Calu3 (cell line): ENCODE data around the gene KCNIP4. TPM values are rescaled to one million over a fixed set of nuclear protein-coding genes. Genes with fewer than 3 reads are reported as not detected.

ENCODE experiments used
- BruUV-seq: library from RNA; stranded (reverse); fragments of 400-500 nt; replicated peaks from 2 replicates; lab custom pipeline; 2021; lab: Mats Ljungman, UMichigan
- CTCF ChIA-PET: fragments of 300-600 bp; sonication (Branson Sonifier 250); formaldehyde crosslinking; loops from one replicate; lab custom pipeline; 2022; ENCODE audit warnings: antibody characterized with exemption; lab: Charles Lee
- DNase-seq: peaks from one replicate; pipeline ENCODE4 v3.0.0; 2022
- H3K27ac Mint-ChIP-seq: one replicate; pipeline ENCODE4 v1.8.0; 2022; ENCODE audit warnings: mixed read lengths; ENCODE audit not compliant: unreplicated experiment
- H3K27me3 Mint-ChIP-seq: one replicate; pipeline ENCODE4 v1.8.0; 2022; ENCODE audit warnings: mixed read lengths; ENCODE audit not compliant: unreplicated experiment
- H3K36me3 Mint-ChIP-seq: one replicate; pipeline ENCODE4 v1.8.0; 2022; ENCODE audit warnings: mild to moderate bottlenecking, moderate library complexity, mixed read lengths; ENCODE audit not compliant: insufficient read depth, unreplicated experiment
- H3K4me1 Mint-ChIP-seq: one replicate; pipeline ENCODE4 v1.8.0; 2022; ENCODE audit warnings: mild to moderate bottlenecking, low read depth, mixed read lengths; ENCODE audit not compliant: unreplicated experiment
- H3K4me3 Mint-ChIP-seq: one replicate; pipeline ENCODE4 v1.8.0; 2022; ENCODE audit warnings: mild to moderate bottlenecking, low read depth, moderate library complexity, mixed read lengths; ENCODE audit not compliant: unreplicated experiment
- H3K9me3 Mint-ChIP-seq: one replicate; pipeline ENCODE4 v1.8.0; 2022; ENCODE audit warnings: low read depth, mixed read lengths; ENCODE audit not compliant: unreplicated experiment
- intact Hi-C: fragments of 100-400 bp; cut with micrococcal nuclease; formaldehyde crosslinking; loops from one replicate; pipeline ENCODE4 v1.10.0; 2022; ENCODE audit not compliant: unreplicated experiment
- total RNA-seq: library from RNA; stranded (reverse); gene quantifications from 2 replicates; pipeline ENCODE4 v1.2.3, GENCODE V29; 2022
- TF ChIP-seq, protein P1 (sequence below): fragments of 200-600 bp; IDR thresholded peaks from one replicate; pipeline ENCODE4 v1.8.0; 2022; ENCODE audit warnings: antibody characterized with exemption; ENCODE audit not compliant: unreplicated experiment

KCNIP4 gene
- total RNA-seq, 1 experiment from 2014 or later: not detected

DNA sequence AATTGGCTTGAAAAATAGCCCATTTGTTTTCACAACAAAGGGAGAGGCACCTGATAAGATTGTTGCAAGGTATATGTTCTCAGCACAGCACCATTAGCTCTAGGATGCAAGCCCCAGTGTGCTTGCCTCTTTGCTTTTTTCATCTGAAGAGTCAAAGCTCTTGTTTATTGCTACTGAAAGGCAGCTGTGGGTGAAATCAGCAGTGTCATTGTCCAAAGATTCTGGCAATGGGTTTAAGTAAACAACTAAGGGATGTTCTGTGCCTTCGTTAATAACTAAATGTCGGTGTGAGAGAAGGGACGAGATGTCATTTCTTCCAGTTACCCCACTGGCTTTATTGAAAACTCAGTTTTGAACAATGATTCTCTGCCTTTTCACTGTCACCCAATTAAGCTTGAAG, 567.7 kb downstream of the KCNIP4 start:
- no TSS peak for BruUV-seq
- TF ChIP-seq, protein P1, sequence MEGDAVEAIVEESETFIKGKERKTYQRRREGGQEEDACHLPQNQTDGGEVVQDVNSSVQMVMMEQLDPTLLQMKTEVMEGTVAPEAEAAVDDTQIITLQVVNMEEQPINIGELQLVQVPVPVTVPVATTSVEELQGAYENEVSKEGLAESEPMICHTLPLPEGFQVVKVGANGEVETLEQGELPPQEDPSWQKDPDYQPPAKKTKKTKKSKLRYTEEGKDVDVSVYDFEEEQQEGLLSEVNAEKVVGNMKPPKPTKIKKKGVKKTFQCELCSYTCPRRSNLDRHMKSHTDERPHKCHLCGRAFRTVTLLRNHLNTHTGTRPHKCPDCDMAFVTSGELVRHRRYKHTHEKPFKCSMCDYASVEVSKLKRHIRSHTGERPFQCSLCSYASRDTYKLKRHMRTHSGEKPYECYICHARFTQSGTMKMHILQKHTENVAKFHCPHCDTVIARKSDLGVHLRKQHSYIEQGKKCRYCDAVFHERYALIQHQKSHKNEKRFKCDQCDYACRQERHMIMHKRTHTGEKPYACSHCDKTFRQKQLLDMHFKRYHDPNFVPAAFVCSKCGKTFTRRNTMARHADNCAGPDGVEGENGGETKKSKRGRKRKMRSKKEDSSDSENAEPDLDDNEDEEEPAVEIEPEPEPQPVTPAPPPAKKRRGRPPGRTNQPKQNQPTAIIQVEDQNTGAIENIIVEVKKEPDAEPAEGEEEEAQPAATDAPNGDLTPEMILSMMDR: no peak
- Mint-ChIP-seq H3K9me3 (no peaks in the 10 kb centered on the region), H3K36me3 (no peaks in the 10 kb centered on the region), H3K27ac (no peak overlapping the region), H3K4me1 (no peaks in the 10 kb centered on the region), H3K27me3 (peaks cover 52% of the 10 kb centered on the region), H3K4me3 (no peak overlapping the region)
- CTCF ChIA-PET: no interaction called here
- DNase-seq: no peak
- intact Hi-C loops: no loop called here

DNA sequence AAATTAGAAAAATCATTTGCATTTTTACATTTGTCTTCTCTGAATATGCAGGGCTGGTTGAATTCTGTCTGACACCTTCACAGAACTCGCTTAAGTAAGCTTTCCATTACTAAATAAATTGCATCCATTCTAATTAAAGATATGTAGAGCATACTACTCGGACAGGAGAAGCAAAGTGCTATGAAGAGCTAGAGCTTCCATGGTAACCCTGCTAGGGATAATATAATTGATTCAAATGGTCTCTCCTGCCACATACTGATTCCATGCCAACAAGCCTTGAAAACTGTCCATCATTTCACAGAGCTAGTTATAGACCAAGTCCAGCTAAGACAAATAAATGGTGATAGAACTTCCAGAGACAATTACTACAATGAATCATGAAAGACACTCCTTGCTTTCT, 571.5 kb downstream of the KCNIP4 start:
- TF ChIP-seq, protein P1: no peak
- no peak for DNase-seq
- Mint-ChIP-seq H3K9me3 (no peaks in the 10 kb centered on the region), H3K27me3 (peaks cover 26% of the 10 kb centered on the region), H3K27ac (no peak overlapping the region), H3K36me3 (no peaks in the 10 kb centered on the region), H3K4me1 (no peaks in the 10 kb centered on the region), H3K4me3 (no peak overlapping the region)
- BruUV-seq: no TSS peak
- intact Hi-C loops: no loop called here
- CTCF ChIA-PET: no interaction called here

DNA sequence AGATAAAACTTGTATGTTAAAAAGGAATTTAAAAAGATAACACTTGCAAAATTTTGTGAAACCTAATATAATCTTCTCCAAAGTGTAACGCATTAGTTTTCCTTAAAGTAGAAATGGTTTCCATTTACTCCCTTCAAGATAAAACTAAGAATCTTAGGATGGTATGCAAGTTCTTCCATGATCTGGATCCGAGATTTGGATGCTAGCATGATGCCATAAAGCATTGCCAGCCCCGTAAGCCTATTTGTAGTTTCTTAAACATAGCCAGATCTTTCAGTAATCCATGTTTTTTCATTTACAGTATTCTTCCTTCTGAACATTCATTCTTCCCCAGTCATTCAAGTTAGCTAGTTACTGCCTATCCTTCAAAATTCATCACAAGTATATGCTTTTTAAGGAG, 572.4 kb downstream of the KCNIP4 start:
- no TSS peak for BruUV-seq
- H3K36me3 Mint-ChIP-seq: no peaks in the 10 kb centered on the region
- CTCF ChIA-PET: no interaction called here
- no peak overlapping the region for H3K4me3 Mint-ChIP-seq
- no peak for DNase-seq
- H3K9me3 Mint-ChIP-seq: no peaks in the 10 kb centered on the region
- no peaks in the 10 kb centered on the region for H3K4me1 Mint-ChIP-seq
- H3K27ac Mint-ChIP-seq: no peak overlapping the region
- intact Hi-C loops: no loop called here
- TF ChIP-seq, protein P1: no peak
- H3K27me3 Mint-ChIP-seq: peaks cover 26% of the 10 kb centered on the region

DNA sequence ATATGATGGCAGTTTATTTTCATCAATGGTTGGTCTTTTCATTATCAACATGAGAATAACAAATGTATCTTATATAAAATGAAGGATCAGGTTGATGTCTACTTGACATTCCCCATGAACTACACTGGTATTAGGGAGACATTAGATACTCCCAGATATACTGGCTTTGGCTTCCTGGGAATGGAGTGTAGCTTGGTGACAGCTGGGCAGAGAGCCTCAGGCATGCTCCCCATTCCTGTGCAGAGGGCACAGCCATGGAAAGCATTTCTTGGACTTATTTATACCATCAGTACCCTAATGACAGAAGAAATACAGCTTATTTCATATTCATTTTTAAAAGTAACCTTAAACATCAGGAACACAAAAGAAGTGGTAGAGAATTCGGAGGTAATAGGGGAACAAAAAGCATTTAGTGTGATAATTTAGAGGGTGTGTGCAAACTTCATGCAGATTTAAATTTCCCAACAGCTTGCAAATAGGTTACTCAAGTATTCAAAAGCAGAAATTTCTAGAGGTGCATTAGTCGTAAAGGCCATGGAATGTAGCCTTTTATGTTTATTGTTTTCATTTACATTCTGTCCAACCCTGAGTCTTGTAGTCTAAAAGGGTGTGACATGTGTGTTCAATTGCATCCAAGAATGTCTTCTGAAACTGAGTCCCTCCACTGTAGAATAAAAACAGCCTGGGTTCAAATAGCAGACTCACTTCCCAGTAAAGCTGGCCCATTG, 573.8 kb downstream of the KCNIP4 start:
- CTCF ChIA-PET: no interaction called here
- Mint-ChIP-seq H3K4me3 (no peak overlapping the region), H3K27me3 (peaks cover 26% of the 10 kb centered on the region), H3K36me3 (no peaks in the 10 kb centered on the region), H3K9me3 (no peaks in the 10 kb centered on the region), H3K4me1 (no peaks in the 10 kb centered on the region), H3K27ac (no peak overlapping the region)
- DNase-seq: no peak
- TF ChIP-seq, protein P1: no peak
- intact Hi-C loops: no loop called here
- no TSS peak for BruUV-seq
